ENCODE results near the gene OPTC.

GRCh38 chr1:203518541-203518940, 24.6 kb downstream of the OPTC start:
- no peak for TF ChIP-seq POLR2A (IDR thresholded peaks at IDR 0.05)
- TF ChIP-seq POLR2AphosphoS5 (IDR thresholded peaks at IDR 0.05): no peak
- TF ChIP-seq EP300 (IDR thresholded peaks at IDR 0.05): no peak

Data from sigmoid colon (tissue), 4 donors.